Astrocyte (in vitro differentiated cells and primary cell): ENCODE results near the gene STUB1. TPM values are rescaled to one million over a fixed set of nuclear protein-coding genes. Genes with fewer than 3 reads are reported as not detected.

Source experiments
- DNase-seq: peaks from one replicate; pipeline ENCODE4 v3.0.0-alpha.2; 2010; ENCODE audit warnings: low read depth
- FAIRE-seq: peaks from 2 replicates; lab custom pipeline; 2011; peaks lifted over from hg19 to GRCh38; lab: Jason Lieb, UNC
- H2AFZ ChIP-seq: 2 replicates; pipeline ENCODE4 v1.6.0; 2012; ENCODE audit warnings: low read depth, low read length, inconsistent platforms
- H3K27ac ChIP-seq: 2 replicates; pipeline ENCODE4 v1.5.1; 2011; ENCODE audit warnings: low read depth, low read length, inconsistent platforms
- H3K27me3 ChIP-seq: 2 replicates; pipeline ENCODE4 v1.6.0; 2011; ENCODE audit warnings: low read length, inconsistent platforms; ENCODE audit not compliant: insufficient read depth
- H3K36me3 ChIP-seq: 2 replicates; pipeline ENCODE4 v1.5.1; 2011; ENCODE audit warnings: low read length, inconsistent platforms; ENCODE audit not compliant: insufficient read depth
- H3K4me1 ChIP-seq: 2 replicates; pipeline ENCODE4 v1.5.1; 2011; ENCODE audit warnings: low read length, inconsistent platforms; ENCODE audit not compliant: insufficient read depth
- H3K4me2 ChIP-seq: 2 replicates; pipeline ENCODE4 v1.6.0; 2012; ENCODE audit warnings: low read length, inconsistent platforms
- H3K4me3 ChIP-seq: 2 replicates; pipeline ENCODE4 v1.5.1; 2011; ENCODE audit warnings: low read depth, mild to moderate bottlenecking, low read length, inconsistent platforms; ENCODE audit not compliant: insufficient read depth
- H3K79me2 ChIP-seq: 2 replicates; pipeline ENCODE4 v1.6.0; 2012; ENCODE audit warnings: mild to moderate bottlenecking, low read length, inconsistent platforms; ENCODE audit not compliant: insufficient read depth
- H3K9ac ChIP-seq: 2 replicates; pipeline ENCODE4 v1.6.0; 2012; ENCODE audit warnings: mild to moderate bottlenecking, low read length, inconsistent platforms
- H3K9me3 ChIP-seq: 2 replicates; pipeline ENCODE4 v1.5.1; 2012; ENCODE audit warnings: low read depth, mild to moderate bottlenecking, low read length, inconsistent platforms; ENCODE audit not compliant: insufficient read depth
- H4K20me1 ChIP-seq: 2 replicates; pipeline ENCODE4 v1.6.0; 2012; ENCODE audit warnings: low read length, inconsistent platforms; ENCODE audit not compliant: insufficient read depth
- H3K27ac Mint-ChIP-seq: one replicate; pipeline ENCODE4 v1.8.0; 2021; ENCODE audit warnings: mild to moderate bottlenecking, mixed read lengths; ENCODE audit not compliant: unreplicated experiment
- H3K27me3 Mint-ChIP-seq: one replicate; pipeline ENCODE4 v1.8.0; 2021; ENCODE audit warnings: low read depth, mixed read lengths; ENCODE audit not compliant: unreplicated experiment
- H3K36me3 Mint-ChIP-seq: one replicate; pipeline ENCODE4 v1.8.0; 2021; ENCODE audit warnings: low read depth, mixed read lengths; ENCODE audit not compliant: unreplicated experiment
- H3K4me1 Mint-ChIP-seq: one replicate; pipeline ENCODE4 v1.8.0; 2021; ENCODE audit warnings: low read depth, mixed read lengths; ENCODE audit not compliant: unreplicated experiment
- H3K4me3 Mint-ChIP-seq: one replicate; pipeline ENCODE4 v1.8.0; 2021; ENCODE audit warnings: mild to moderate bottlenecking, moderate library complexity, mixed read lengths; ENCODE audit not compliant: unreplicated experiment
- H3K9me3 Mint-ChIP-seq: one replicate; pipeline ENCODE4 v1.8.0; 2021; ENCODE audit warnings: mild to moderate bottlenecking, mixed read lengths; ENCODE audit not compliant: unreplicated experiment
- CTCF ChIP-seq: IDR thresholded peaks from 2 replicates; pipeline ENCODE4 v1.5.1; 2011; ENCODE audit warnings: low read depth, mild to moderate bottlenecking, inconsistent platforms, low read length, moderate library complexity; ENCODE audit not compliant: insufficient read depth
- EZH2 ChIP-seq: IDR thresholded peaks from 2 replicates; pipeline ENCODE4 v1.6.1; 2012; ENCODE audit warnings: mild to moderate bottlenecking, low read length, inconsistent platforms; ENCODE audit not compliant: insufficient read depth
- total RNA-seq: library from RNA; stranded (reverse); gene quantifications from 2 replicates; pipeline ENCODE4 v1.2.1, GENCODE V29; 2021

The STUB1 gene
- total RNA-seq, 1 donor from 2014 or later, result 140 TPM

- Mint-ChIP-seq H3K4me3 (peak overlapping the region; percentile 66), H3K36me3 (no peaks in the 10 kb centered on the region), H3K27ac (no peak overlapping the region), H3K4me1 (peaks cover 2% of the 10 kb centered on the region), H3K9me3 (no peaks in the 10 kb centered on the region), H3K27me3 (no peaks in the 10 kb centered on the region)
- H3K79me2 ChIP-seq, result peaks cover 35% of the 10 kb centered on the region
- H2AFZ ChIP-seq, result no peak overlapping the region
- no peak overlapping the region for H3K4me2 ChIP-seq
- no peaks in the 10 kb centered on the region for H3K36me3 ChIP-seq
- H4K20me1 ChIP-seq, result peaks cover 54% of the 10 kb centered on the region
- no peak overlapping the region for H3K9ac ChIP-seq
- FAIRE-seq (no peak), DNase-seq (no peak)
- TF ChIP-seq EZH2 (no peak), CTCF (no peak)
- H3K27ac ChIP-seq, result no peak overlapping the region
- H3K4me1 ChIP-seq, result peaks cover 11% of the 10 kb centered on the region
- H3K27me3 ChIP-seq, result no peaks in the 10 kb centered on the region
- no peaks in the 10 kb centered on the region for H3K9me3 ChIP-seq
- no peak overlapping the region for H3K4me3 ChIP-seq
Measured at GRCh38 chr16:670485-671352, 9.5 kb upstream of the STUB1 start.

GRCh38 chr16:671353-672131 lies 8.7 kb upstream of the STUB1 start:
- FAIRE-seq (no peak), DNase-seq (no peak)
- H3K27me3 Mint-ChIP-seq, result no peaks in the 10 kb centered on the region
- no peaks in the 10 kb centered on the region for H3K36me3 Mint-ChIP-seq
- H3K9me3 Mint-ChIP-seq, result no peaks in the 10 kb centered on the region
- H3K27ac Mint-ChIP-seq, result no peak overlapping the region
- Histone ChIP-seq H2AFZ (no peak overlapping the region), H3K9me3 (no peaks in the 10 kb centered on the region), H3K36me3 (no peaks in the 10 kb centered on the region), H3K4me2 (no peak overlapping the region), H3K4me3 (no peak overlapping the region), H4K20me1 (peaks cover 59% of the 10 kb centered on the region), H3K4me1 (peaks cover 11% of the 10 kb centered on the region), H3K9ac (no peak overlapping the region), H3K79me2 (peaks cover 35% of the 10 kb centered on the region), H3K27ac (no peak overlapping the region), H3K27me3 (no peaks in the 10 kb centered on the region)
- H3K4me1 Mint-ChIP-seq, result peaks cover 2% of the 10 kb centered on the region
- no peak for TF ChIP-seq EZH2
- no peak for TF ChIP-seq CTCF
- no peak overlapping the region for H3K4me3 Mint-ChIP-seq
